GM18498 (cell line): ENCODE measurements around the gene ADAMTS3.

Source experiments
- ATAC-seq: cut with Tn5 transposase; IDR thresholded peaks from one replicate; pipeline ENCODE4 v1.9.1; 2021; ENCODE audit warnings: mild to moderate bottlenecking, moderate library complexity; ENCODE audit not compliant: unreplicated experiment

The ADAMTS3 gene

GRCh38 chr4:72418458-72418857 lies 150.6 kb downstream of the ADAMTS3 start:
- ATAC-seq, result no peak

GRCh38 chr4:72410158-72410557 lies 158.9 kb downstream of the ADAMTS3 start:
- ATAC-seq, result no peak

GRCh38 chr4:72408568-72408967 lies 160.5 kb downstream of the ADAMTS3 start:
- no peak for ATAC-seq

GRCh38 chr4:72405417-72405816 lies 163.6 kb downstream of the ADAMTS3 start:
- no peak for ATAC-seq

- no peak for ATAC-seq
These were observed 171.7 kb downstream of the ADAMTS3 start for GRCh38 chr4:72397314-72397713.

- ATAC-seq, result no peak
These were observed 174.9 kb downstream of the ADAMTS3 start for GRCh38 chr4:72394012-72394663.

GRCh38 chr4:72391281-72391680 lies 177.7 kb downstream of the ADAMTS3 start:
- no peak for ATAC-seq

GRCh38 chr4:72390409-72390808 lies 178.6 kb downstream of the ADAMTS3 start:
- no peak for ATAC-seq

GRCh38 chr4:72388521-72388920 lies 180.5 kb downstream of the ADAMTS3 start:
- no peak for ATAC-seq

- no peak for ATAC-seq
These were observed 181.1 kb downstream of the ADAMTS3 start for GRCh38 chr4:72387959-72388358.

- ATAC-seq, result no peak
These were observed 185.6 kb downstream of the ADAMTS3 start for GRCh38 chr4:72383439-72383838.

- no peak for ATAC-seq
These were observed 190.1 kb downstream of the ADAMTS3 start for GRCh38 chr4:72378901-72379300.

GRCh38 chr4:72377491-72378194 lies 191.4 kb downstream of the ADAMTS3 start:
- ATAC-seq, result no peak

GRCh38 chr4:72376901-72377300 lies 192.1 kb downstream of the ADAMTS3 start:
- no peak for ATAC-seq

- ATAC-seq, result no peak
These were observed 193.8 kb downstream of the ADAMTS3 start for GRCh38 chr4:72375073-72375736.

- ATAC-seq, result no peak
These were observed 194.9 kb downstream of the ADAMTS3 start for GRCh38 chr4:72374159-72374558.

GRCh38 chr4:72366601-72367000 lies 202.4 kb downstream of the ADAMTS3 start:
- no peak for ATAC-seq

GRCh38 chr4:72365981-72366380 lies 203.0 kb downstream of the ADAMTS3 start:
- no peak for ATAC-seq

GRCh38 chr4:72365016-72365415 lies 204.0 kb downstream of the ADAMTS3 start:
- ATAC-seq, result no peak

- ATAC-seq, result no peak
These were observed 208.9 kb downstream of the ADAMTS3 start for GRCh38 chr4:72360075-72360474.

GRCh38 chr4:72358483-72358882 lies 210.5 kb downstream of the ADAMTS3 start:
- ATAC-seq, result no peak

- no peak for ATAC-seq
These were observed 211.1 kb downstream of the ADAMTS3 start for GRCh38 chr4:72357908-72358307.
